Pons (tissue), 1 donor: ENCODE data around the gene CSNK2A2.

Experiments used
- DNase-seq: peaks from one replicate; pipeline ENCODE4 v3.0.0-alpha.2; 2016; ENCODE audit warnings: low spot score

Gene CSNK2A2

DNA sequence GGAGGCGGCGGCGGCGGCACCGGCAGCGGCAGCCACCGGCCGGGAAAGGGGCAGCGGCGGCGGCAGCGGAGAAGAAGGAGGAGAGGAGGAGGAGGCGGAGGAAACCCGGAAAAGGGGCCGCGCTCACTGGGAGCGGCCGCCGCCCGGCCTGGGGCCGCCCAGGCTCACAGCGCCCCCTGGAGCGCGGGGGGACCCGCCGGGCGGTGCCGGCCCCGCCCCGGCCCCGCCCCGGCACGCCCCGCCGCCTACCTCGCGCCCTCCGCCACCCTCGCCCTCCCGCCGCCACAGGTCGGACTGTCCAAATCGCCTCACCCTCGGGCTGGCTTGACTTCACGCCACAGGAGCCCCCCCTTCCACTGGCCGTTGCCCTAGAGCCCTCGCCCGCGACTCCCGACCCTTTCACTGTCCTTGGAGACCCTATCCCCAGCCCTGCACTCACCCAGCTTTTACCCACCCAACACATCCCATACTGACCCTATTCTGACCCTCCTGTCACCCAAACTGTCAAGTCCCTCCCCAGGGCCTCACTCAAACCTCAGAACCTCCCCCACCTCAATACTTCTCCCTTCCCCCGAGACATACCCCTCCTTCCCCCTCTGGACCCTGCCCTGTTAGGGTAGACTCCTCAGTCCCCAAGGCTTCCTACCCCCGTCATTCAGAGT is at the start of gene CSNK2A2:
Gene CSNK2A2, minus strand, starts transcription at position 85 of the 662 bp plus-strand sequence. CDS start 370 bp downstream, outside the sequence.
- peak; percentile 19 for DNase-seq

DNA sequence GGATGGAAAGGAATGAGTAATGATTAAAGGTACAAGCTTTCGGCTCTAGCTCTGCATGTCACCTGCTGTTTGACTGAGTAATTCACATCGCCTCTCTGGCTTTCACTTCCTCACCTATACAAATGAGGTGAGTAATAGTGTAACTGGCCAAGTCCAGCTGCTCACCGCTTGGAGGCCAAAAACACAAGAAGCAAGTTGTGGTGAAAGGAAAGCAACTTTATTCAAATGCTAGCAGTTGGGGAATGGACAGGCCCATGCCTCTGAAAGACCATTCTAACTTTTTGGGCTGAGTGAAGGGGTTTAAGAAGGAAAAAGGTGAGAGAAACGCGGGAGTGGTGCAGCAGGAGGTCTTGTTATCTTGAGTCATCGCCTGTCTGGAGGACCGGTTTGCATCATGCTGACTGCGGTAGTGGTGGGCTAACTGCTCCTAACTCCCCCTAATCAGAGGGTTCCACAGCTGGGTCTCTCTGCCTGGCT is 45.7 kb upstream of the CSNK2A2 start:
- no peak for DNase-seq

DNA sequence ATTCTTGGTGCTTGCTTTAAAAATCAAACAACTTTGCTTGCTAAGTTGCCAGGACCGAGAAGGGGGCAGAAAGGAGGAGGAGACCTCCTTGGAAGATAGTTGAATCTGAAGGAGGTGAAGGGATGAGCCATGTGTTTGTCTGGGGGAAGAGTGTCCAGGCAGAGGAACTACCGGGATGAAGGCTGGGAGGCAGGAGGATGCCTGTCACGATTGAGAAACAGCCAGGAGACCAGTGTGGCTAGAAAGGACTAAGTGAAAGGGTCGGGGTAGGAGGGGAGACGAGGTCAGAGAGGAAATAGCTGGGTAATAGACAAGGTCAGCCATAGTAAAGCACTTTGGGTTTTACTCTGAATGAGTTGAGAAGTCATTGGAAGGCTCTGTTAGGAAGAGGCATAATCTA is 38.9 kb upstream of the CSNK2A2 start:
- peak; percentile 9 for DNase-seq

DNA sequence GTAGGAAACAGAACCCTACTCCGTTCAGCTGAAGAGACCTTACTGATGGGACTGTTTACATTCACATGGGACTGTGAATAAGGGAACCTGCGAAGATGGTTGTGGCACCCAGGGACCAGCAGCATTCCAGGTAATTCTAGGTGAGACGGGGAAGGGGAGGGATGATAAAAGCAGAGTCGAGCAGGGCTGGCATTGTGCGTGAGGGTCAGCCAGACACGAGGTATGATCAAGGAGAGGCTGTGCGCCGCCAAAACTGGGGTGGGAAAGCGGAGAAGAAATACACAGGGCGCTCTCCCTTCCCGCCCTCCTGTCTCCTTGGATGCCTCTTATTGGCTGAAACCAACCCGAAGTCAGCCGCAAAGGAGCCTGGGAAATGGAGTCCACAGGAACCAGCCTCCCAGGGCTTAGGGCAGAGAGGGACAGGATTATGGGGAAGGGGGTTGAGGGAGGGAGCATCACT is 38.4 kb upstream of the CSNK2A2 start:
- DNase-seq, result peak; percentile 75

DNA sequence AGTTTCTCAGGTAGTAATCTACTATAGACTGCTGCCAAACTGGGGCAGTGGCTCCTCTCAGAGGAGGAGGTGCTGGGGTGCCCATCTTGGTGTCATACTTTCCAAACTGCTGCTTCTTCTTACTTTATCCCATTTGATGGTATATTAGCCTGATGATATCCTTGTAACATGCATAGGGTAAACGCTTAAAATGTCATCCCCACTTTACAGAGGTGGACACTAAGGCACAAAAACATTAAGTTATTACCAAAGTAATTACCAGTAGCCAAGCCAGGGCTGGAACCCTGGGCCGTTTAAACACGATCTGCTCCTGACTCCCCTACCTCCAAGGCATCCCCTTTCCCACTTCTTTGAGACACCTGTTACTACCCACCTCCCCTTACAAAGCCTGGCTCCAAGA is 37.8 kb upstream of the CSNK2A2 start:
- DNase-seq, result no peak

DNA sequence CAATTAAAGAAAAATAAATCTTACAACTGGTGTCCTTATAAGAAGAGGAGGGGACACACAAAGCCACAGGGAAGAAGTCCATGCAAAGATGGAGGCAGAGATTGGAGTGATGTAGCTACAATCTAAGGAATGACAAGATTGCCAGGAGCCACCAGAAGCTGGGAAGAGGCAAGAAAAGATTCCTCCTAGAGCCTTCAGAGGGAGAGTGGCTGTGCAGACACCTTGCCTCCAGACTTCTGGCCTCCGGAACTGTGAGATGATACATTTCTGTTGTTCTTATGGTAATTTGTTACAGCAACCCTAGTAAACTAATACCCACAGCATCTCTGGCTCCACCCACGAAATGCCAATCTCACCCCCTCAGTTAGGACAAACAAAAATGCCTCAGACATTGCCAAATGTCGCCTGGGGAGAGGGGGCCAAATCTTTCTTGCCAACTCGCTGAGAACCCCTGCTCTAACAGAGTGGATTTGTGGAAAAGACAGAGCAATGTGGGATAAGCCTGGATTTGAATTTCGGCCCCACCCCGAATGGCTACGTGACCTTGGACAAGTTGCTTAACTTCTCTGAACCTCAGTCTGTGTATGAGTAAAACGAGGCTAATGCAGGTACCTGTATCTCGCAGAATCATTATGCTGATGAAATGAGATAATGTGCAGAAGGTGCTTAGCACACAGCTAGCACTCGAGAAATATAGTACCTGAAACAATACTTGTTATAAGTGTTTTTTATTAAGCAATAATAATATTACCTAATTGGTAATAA is 37.1 kb upstream of the CSNK2A2 start:
- DNase-seq, result no peak

DNA sequence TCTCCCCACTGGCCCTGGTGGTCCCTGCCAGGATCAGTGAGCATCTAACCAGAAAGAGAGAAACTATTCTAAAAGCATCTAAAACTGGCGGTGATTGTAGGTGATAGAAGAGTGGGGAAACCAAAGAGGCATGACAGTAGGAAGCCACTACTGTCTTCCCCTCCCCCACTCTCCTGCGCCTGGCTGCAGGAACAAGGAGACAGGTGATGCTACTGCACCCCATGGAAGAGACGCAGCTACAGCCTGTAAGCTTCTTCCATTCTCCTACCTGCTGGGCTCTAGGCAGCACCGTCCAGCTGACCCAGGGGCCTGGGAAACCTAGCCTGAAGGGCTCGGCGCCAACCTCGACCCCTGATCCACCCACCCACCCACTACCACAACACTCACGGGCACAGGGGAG is 32.4 kb upstream of the CSNK2A2 start:
- no peak for DNase-seq

DNA sequence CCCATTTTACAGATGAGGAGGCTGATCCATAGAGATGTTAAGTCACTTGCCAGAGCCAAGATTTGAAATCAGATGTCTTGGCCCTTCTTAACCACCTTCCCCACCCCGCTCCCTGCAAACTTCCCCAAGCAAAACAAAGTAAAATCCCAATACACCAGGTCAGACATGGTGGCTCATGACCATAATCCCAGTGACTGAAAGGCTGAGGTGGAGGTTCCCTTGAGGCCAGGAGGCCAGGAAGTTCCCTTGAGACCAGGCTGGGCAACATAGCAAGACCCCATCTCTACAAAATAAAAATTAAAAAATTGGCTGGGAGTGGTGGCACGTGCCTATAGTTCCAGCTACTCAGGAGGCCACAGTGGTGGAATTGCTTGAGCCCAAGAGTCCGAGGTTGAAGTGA is 28.9 kb upstream of the CSNK2A2 start:
- no peak for DNase-seq

DNA sequence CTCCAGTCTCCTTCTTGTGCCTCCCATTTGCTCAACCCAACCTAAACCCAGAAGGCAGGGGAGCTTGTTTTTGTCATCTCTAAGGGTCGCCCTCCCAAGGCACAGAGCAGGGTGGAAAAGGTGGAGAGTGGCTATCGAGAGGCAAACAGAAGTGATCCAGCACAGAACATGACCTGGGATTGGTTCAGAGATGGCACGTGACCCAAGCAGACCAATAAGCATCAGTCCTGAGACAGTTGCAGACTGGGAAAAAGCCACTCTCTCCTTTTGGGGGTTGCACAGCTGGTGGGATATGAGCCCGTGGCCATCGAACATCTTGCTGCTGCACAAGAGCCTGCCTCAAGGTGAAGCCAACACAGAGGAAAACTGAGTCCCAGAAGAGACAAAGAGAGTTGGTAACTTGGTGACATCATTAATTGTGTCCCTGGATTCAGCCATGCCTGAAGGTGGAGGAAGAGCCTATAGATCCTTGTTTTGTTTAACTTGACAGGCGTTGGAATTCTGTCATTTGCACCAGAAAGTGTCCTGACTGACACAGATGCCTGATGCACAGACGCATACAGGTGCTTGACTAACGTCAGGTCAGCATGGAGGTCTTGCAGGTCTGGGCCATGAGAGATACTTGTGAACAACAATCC is 28.2 kb upstream of the CSNK2A2 start:
- DNase-seq, result no peak

DNA sequence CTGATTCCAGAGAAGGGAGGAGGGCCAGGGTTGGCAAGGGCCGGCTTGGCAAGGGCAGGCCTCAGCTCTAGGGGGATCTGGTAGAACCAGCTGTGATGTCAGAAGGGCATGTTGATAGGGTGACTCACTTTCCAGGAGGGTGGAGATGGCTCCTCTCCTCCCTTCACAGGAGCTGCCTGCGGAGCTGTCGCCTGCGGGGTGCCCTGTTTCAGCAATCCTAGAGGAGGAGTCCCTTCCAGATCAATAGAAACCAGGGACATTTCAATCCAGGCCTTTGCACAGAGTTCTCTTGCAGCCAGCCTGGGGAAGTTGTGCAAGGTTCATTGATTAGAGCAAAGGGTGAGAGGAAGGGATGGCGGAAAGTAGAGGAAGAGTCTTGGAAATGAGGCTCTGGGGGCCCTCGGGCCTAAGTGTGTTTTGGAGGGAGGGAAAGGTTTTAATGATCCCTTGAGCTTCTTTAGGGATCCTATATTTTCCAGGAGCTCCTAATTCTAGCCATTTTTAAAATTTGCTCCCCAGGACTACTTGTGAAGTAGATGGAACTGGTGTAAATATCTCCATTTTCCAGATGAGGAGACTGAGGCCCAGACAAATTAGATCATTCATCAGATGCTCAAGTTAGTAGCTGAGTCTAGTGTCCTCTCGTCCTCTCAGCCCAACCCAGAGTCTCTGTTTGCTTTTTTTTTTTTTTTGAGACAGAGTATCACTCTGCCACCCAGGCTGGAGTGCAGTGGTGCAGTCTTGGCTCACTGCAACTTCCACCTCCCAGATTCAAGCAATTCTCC is 24.8 kb upstream of the CSNK2A2 start:
- no peak for DNase-seq

DNA sequence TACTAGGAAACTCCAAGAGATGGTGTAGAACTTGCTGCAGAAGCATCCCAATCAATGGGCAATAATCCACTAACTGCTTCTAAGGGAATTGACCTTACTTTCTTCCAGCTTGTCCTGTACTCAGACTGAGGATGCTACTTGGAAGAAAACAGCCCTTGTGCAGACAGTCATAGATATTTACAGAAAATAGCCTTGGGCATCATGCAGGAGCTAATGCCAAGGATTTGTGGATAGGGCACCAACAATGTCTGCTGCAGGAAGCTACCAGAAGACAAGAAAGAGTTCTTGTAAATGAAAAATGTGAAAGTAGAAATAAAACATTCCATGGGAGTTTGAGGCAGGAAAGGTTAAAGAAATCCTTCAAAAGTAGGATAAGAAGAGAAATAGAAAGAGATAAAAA is 21.5 kb upstream of the CSNK2A2 start:
- DNase-seq, result no peak

DNA sequence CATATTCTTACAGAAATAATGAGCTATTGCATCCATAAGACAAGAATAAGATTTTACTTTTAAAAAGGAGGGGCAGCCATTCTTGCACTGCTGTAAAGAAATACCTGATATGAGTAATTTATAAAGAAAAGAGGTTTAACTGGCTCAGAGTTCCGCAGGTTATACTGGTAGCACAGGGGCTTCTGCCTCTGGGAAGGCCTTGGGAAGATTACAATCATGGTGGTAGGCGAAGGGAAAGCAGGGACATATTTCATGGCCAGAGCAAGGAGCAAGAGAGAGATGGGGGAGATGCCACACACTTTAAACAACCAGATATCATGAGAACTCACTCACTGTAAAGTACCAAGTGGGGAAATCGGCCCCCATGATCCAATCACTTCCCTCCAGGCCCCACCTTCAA is 20.9 kb upstream of the CSNK2A2 start:
- DNase-seq, result no peak

DNA sequence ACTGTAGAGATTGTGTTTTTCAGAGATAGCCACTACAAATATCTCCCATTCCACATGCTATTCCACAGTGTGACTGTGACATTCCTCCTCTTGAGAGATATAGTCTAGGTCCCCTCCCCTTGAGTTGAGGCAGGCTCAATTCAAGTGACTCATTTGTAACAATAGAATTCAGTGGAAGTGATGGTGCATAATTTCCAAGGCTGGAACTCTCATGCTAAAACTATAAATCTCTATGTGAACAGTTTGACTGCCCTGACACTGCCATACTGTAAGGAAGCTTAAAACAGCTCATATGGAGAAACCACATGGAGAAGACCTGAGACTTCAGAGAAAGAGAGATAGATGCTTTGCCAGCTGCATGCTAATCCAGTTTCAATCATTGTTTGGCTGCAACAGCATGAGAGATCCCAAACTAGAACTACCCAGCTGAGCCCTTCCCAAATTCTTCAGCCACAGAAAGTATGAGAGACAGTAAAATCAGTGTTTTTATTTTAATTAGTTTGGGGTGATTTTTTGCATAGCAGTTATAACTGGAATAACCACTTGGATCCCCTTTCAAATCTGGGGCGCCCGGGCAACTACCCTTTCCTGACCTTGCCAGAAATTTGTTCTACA is 19.5 kb upstream of the CSNK2A2 start:
- DNase-seq, result no peak

DNA sequence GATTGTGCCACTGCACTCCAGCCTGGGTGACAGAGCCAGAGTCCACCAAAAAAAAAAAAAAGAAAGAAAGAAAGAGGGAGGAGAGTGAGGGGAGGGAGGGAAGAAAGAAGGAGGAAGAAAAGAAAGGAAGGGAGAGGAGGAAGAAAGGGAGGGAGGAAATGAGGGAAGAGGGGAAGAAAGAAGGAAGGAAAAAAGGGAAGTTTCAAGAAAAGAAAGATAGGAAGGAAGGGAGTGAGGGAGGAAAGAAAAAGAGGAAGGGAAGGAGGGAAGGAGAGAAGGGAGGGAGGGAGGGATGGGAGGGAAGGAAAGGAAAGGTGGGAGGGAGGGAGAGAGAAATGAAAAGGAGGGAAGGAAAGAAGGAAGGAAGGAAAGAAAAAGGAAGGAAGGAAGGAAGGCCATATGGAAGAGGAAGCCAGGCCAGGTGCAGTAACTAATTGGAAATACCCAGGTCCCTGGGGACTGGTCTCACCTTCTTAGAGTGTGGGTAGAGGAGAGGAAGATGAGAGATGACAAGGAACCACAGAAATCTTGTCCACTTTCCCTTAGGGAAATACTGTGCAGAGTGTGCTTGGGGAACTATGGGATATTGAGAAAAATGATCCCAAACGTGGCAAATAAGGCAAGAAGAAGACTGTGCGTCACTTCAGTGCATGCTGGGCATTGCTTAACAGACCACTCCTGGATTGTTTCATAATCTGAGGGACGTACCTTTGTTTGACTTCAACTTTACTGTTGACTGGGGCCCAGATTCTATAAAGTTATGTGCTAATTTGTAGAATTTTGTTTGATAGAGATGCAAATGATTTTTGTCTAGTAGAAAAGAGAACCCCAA is 15.1 kb upstream of the CSNK2A2 start:
- no peak for DNase-seq

DNA sequence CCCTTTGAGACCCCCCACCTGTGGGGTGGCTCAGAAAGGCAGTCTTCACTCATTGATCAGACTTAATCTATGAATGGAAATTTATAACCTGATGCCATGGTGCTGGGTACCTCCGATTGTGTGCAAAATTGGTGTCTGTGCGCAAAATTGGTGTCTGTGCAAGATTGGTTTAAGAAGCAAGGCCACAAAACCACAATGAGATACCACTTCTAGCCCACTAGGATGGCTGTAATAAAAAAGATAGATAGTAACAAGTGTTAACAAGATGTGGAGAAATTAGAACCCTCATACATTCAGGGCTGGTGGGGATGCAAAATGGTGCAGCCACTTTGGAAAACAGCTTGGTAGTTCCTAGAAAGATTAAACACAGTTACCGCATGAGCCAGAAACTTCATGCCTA is 13.9 kb upstream of the CSNK2A2 start:
- no peak for DNase-seq

DNA sequence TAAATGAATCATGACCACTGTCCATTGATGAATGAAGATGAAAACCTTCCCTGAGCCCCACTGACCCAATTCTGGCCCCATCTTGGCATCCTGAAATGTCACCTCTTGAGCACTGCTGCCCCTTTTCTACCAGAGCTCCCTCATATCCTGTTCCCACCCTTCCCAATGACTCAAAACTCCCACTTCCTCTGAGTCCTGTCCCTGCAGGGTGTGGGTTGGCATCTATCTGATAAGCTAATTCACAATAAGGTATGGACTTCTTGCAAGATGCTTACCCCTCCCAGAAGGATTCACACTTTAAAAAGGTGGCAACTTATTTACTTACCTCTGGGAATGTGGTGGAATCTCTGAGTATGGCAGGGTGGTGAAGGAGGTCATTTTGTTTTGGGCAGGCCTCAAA is 13.3 kb upstream of the CSNK2A2 start:
- DNase-seq, result no peak

DNA sequence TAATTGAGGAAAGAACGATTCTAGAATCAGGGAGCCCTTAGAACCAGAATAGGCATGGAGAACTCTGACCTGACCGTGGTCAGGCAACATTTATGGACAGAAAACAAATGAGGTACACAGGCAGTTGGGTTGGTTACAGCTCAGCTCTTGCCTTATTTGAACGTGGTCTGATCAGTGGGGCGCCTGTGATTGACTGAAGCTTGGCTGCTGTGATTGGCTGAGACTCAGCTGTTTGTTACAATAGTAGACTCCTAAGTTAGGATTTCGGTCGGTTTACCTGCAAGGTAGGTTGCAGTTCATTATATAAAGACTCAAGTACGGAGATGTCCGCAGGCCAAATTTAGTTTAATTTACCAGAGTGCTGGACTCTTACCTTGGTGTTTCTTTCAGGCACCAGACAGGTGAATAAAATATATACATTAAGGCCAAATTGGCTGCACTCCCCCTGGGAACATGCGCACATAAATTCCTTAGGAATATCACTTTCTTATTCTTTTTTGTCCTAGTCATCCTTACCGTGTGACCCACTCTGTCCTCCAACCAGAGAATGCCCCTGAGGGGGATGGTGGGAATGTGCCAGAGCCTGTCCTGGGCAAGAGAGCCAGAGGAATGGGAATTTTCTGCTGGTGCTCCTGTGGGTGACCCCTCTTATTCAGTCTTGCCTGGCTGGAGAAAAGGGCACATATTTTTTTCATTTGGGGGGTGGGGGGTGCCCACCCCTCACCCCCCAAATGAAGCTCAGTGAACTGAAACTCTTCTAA is 7.5 kb upstream of the CSNK2A2 start:
- DNase-seq, result no peak

DNA sequence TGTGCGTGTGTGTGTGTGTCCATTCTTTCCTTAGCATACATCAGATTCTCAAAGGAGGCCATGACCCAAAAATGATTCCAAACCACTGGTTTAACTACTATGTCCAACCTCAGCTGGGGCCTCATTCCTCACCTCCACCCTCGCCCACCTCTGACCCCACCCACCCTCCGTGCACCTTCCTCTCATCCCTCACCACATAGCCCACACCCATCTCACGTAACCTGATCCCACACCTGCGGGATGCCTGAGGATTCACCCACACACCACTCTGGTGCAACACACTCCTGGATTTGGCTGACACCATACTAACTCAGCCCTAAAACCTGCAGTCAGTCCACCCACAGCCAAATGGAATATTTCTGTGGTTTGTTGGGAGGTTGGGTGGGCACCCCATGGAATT is 3.3 kb upstream of the CSNK2A2 start:
- DNase-seq, result no peak

DNA sequence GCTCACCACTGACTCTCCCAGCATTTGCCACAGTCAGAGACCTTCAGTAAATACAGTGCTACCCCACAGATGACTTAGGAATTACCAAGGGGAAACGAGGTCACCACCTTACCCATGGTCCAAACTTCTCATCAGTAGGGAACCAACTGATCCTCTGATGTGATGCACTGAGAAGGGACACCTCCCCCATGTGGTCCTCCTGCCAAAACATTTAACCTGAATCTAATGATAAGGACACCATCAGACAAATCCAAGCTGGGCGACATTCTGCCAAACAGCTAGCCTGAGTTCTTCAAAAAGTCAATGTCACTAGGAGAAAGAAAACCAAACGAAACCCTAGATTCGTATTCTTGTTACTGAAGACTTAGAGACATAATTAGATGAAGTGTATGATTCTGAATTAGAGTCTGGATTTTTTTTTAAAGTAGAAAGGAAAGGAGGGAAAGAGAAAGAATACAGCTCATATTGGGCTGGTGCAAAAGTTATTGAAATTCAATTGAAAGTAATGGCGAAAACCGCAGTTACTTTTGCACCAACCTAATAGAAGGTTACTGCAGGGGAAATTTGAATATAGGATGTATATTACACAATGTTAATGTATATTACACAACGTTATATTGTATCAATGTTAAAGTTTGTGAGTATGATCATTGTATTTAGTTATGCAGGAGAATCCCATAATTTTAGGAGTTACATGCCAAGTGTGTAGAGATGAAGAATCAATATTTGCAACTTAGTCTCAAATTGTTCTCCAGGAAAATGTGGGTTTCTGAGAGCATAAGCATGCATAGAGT is 2.3 kb upstream of the CSNK2A2 start:
- no peak for DNase-seq
